Anterior cingulate cortex (tissue), 58 donors: ENCODE data around the gene DTX1.

Experiments
- DNase-seq, 58 donors: peaks; one replicate each; lab custom pipeline; 2025; lab: John Stamatoyannopoulos, UW

Gene DTX1

GRCh38 chr12:113091506-113091905, 35.0 kb downstream of the DTX1 start:
- peak in 1 of 58 donors; percentile 14 for DNase-seq

- peak in 2 of 58 donors; percentile 12 to 13 for DNase-seq
Measured at GRCh38 chr12:113092607-113093408, 36.3 kb downstream of the DTX1 start.

GRCh38 chr12:113093409-113094101, 37.0 kb downstream of the DTX1 start:
- peak in 1 of 58 donors; percentile 14 for DNase-seq

- no peak for DNase-seq
Measured at GRCh38 chr12:113094738-113095137, 38.2 kb downstream of the DTX1 start.

GRCh38 chr12:113095405-113095804, 38.9 kb downstream of the DTX1 start:
- DNase-seq, result no peak

GRCh38 chr12:113096675-113097461, 40.3 kb downstream of the DTX1 start:
- DNase-seq, result peak in 2 of 58 donors; percentile 13 to 16

- DNase-seq, result peak; percentile 32 to 94 (median 84)
Measured at GRCh38 chr12:113097716-113098440, 41.3 kb downstream of the DTX1 start.

- peak in 57 of 58 donors; percentile 27 to 93 (median 78) for DNase-seq
Measured at GRCh38 chr12:113098441-113099028, 42.0 kb downstream of the DTX1 start.

- DNase-seq, result no peak
Measured at GRCh38 chr12:113099364-113099763, 42.8 kb downstream of the DTX1 start.

GRCh38 chr12:113099764-113100163, 43.2 kb downstream of the DTX1 start:
- DNase-seq, result no peak

- peak in 2 of 58 donors; percentile 8 to 15 for DNase-seq
Measured at GRCh38 chr12:113101751-113102150, 45.2 kb downstream of the DTX1 start.

GRCh38 chr12:113102811-113103210, 46.3 kb downstream of the DTX1 start:
- DNase-seq, result no peak

GRCh38 chr12:113103756-113104450, 47.4 kb downstream of the DTX1 start:
- DNase-seq, result peak in 9 of 58 donors; percentile 15 to 64 (median 30)

- no peak for DNase-seq
Measured at GRCh38 chr12:113104953-113105510, 48.5 kb downstream of the DTX1 start.

- no peak for DNase-seq
Measured at GRCh38 chr12:113105606-113106271, 49.2 kb downstream of the DTX1 start.

- DNase-seq, result no peak
Measured at GRCh38 chr12:113106361-113106760, 49.8 kb downstream of the DTX1 start.

- DNase-seq, result no peak
Measured at GRCh38 chr12:113108308-113108707, 51.8 kb downstream of the DTX1 start.

- DNase-seq, result no peak
Measured at GRCh38 chr12:113109360-113109759, 52.8 kb downstream of the DTX1 start.
